GM18498 (cell line): ENCODE measurements around the gene ADAMTS16.

Source experiments
- ATAC-seq: cut with Tn5 transposase; IDR thresholded peaks from one replicate; pipeline ENCODE4 v1.9.1; 2021; ENCODE audit warnings: mild to moderate bottlenecking, moderate library complexity; ENCODE audit not compliant: unreplicated experiment

ADAMTS16 gene

GRCh38 chr5:5220901-5221631 is 80.9 kb downstream of the ADAMTS16 start:
- ATAC-seq, result no peak

GRCh38 chr5:5221724-5222123 is 81.6 kb downstream of the ADAMTS16 start:
- ATAC-seq, result no peak

GRCh38 chr5:5231576-5231975 is 91.4 kb downstream of the ADAMTS16 start:
- no peak for ATAC-seq

- ATAC-seq, result no peak
These were observed 94.8 kb downstream of the ADAMTS16 start for GRCh38 chr5:5234912-5235311.

GRCh38 chr5:5235685-5236084 is 95.6 kb downstream of the ADAMTS16 start:
- no peak for ATAC-seq

- ATAC-seq, result no peak
These were observed 99.1 kb downstream of the ADAMTS16 start for GRCh38 chr5:5239191-5239590.

GRCh38 chr5:5240234-5240633 is 100.1 kb downstream of the ADAMTS16 start:
- ATAC-seq, result no peak

GRCh38 chr5:5242056-5242455 is 101.9 kb downstream of the ADAMTS16 start:
- ATAC-seq, result no peak

GRCh38 chr5:5246736-5247135 is 106.6 kb downstream of the ADAMTS16 start:
- no peak for ATAC-seq

GRCh38 chr5:5250758-5251157 is 110.6 kb downstream of the ADAMTS16 start:
- no peak for ATAC-seq

- no peak for ATAC-seq
These were observed 112.0 kb downstream of the ADAMTS16 start for GRCh38 chr5:5252106-5252505.

- ATAC-seq, result no peak
These were observed 117.2 kb downstream of the ADAMTS16 start for GRCh38 chr5:5257353-5257752.

GRCh38 chr5:5258564-5258963 is 118.4 kb downstream of the ADAMTS16 start:
- no peak for ATAC-seq

GRCh38 chr5:5264727-5265126 is 124.6 kb downstream of the ADAMTS16 start:
- no peak for ATAC-seq

- ATAC-seq, result no peak
These were observed 126.2 kb downstream of the ADAMTS16 start for GRCh38 chr5:5266297-5266696.

- ATAC-seq, result no peak
These were observed 130.0 kb downstream of the ADAMTS16 start for GRCh38 chr5:5270161-5270560.

GRCh38 chr5:5270958-5271785 is 131.0 kb downstream of the ADAMTS16 start:
- ATAC-seq, result no peak

GRCh38 chr5:5271786-5272321 is 131.7 kb downstream of the ADAMTS16 start:
- no peak for ATAC-seq

GRCh38 chr5:5273398-5273797 is 133.3 kb downstream of the ADAMTS16 start:
- no peak for ATAC-seq

- ATAC-seq, result no peak
These were observed 133.8 kb downstream of the ADAMTS16 start for GRCh38 chr5:5273976-5274375.

GRCh38 chr5:5275211-5275610 is 135.1 kb downstream of the ADAMTS16 start:
- no peak for ATAC-seq

GRCh38 chr5:5276430-5276829 is 136.3 kb downstream of the ADAMTS16 start:
- ATAC-seq, result no peak
